SIG-M5 (cell line): ENCODE measurements around the gene LRRC37A3.
"Not testable (repeated sequence)": the region's sequence is repeated elsewhere in the genome, so short reads cannot be mapped to it uniquely, and the experiment has no call there.

Experiments
- DNase-seq: peaks from one replicate; lab custom pipeline; 2025; lab: John Stamatoyannopoulos, UW

The LRRC37A3 gene

DNA sequence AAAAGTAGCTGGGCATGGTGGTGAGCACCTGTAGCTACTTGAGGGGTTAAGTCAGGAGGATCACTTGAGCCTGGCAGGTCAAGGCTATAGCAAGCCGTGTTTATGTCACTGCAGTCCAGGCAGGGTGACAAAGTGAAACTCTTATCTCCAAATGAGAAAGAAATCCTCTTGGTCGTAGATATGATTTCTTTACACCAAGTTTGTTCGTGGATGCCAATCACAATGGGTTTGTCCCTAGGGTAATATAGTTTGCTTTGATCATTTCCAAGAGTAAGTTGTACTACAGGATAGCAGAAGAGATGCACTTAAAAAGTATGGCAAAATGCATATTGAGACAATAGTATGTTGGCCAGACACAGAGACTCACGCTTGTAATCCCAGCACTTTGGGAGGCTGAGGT, 6.0 kb upstream of the LRRC37A3 start:
- not testable (repeated sequence) for DNase-seq

DNA sequence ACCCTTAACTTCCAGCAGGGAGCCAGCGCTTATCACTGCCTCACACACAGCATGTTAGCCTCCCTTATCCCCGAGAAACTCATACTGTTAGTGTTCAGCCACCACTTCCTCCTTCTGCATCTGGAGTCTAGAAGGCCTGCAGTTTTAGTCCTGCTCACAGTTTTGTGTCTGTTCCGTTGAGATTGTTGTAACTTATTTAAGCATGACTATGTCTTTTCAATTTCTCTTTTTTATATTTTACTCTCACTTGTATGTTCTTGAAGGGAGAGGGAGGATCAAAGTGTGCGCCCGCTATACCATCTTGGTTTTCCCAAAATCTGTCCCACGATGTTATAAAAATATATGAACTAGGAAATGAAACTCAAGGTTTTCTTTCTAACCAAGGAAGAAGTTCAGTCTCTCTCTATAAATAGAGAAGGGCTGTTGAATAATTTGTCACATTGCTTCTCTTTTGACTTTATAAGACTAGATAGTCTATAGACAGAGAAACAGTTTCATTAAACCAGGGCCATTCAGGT, 3.8 kb upstream of the LRRC37A3 start:
- peak; percentile 47 for DNase-seq

DNA sequence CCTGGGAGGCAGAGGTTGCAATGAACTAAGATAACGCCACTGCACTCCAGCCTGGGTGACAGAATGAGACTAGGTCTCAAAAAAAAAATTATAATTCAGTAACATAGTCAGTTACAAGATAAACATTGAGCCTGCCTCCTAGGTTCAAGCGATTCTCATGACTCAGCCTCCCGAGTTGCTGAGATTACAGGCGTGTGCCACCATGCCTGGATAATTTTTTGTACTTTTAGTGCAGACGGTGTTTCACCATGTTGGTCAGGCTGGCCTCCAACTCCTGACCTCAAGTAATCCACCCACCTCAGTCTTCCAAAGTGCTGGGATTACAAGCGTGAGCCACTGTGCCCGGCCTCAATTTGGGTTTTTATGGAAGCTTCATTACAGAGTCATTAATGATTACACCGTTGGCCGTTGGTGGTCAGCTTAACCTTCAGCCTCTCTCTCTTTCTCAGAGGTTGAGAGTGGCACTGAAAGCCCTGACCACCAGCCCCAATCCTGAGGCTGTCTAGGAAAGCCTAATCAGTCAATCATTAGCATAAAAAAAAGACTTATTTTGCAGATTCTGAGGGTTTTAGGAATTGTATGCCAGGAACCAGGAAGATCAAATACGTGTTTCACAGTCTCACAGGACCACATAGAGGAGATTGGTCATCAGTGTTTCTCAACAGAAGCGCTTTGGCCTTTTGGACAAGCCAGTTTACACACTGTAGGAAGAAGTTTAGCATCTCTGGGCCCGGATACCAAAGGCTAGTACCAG, 1.3 kb upstream of the LRRC37A3 start:
- no peak for DNase-seq

DNA sequence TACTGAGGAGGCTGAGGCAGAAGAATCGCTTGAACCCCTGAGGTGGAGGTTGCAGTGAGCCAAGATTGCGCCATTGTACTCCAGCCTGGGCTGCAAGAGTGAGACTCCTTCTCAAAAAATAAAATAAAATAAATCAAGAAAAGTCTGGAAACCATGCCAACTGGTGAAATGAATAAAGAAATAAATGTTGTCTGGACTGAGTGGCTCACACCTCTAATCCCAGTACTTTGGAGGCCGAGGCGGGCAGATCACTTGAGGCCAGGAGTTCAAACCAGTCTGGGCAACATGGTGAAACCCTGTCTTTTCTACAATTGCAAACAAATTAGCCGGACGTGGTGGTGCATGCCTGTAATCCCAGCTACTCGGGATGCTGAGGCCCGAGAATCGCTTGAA, 744 bp upstream of the LRRC37A3 start:
- no peak for DNase-seq

DNA sequence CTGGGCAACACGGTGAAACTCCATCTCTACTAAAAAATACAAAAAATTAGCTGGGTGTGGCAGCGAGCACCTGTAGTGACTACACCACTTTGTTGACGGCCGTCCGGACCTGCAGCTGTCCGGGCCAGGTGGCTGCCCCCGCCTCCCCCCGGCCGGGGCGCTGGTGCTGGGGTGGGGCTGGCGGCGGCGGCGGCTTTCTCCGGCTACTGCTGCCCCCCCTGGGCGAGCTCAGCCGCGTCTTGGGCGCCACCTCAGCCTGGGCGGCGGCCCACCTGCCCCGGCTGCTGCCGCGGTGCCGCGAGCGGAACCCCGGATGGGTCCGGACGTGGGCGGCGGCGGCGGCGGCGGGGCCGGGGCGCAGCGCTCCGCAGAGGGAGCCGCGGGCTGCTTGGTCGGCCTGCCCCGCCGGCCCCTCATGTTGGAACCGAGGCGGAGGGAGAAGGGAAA, 413 bp downstream of the LRRC37A3 start:
- DNase-seq = not testable (repeated sequence)

DNA sequence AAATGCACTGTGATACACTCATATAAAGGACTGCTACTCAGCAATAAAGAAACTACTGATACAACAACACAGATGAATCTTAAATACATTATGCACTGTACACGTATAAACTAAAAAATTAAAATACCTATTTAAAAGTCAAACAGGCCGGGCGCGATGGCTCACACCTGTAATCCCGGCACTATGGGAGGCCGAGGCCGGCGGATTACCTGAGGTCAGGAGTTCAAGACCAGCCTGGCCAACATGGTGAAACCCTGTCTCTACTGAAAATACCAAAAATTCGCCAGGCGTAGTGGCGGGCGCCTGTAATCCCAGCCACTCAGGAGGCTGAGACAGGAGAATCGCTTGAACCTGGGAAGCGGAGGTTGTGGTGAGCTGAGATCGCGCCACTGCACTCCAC, 1.7 kb downstream of the LRRC37A3 start:
- DNase-seq = not testable (repeated sequence)

DNA sequence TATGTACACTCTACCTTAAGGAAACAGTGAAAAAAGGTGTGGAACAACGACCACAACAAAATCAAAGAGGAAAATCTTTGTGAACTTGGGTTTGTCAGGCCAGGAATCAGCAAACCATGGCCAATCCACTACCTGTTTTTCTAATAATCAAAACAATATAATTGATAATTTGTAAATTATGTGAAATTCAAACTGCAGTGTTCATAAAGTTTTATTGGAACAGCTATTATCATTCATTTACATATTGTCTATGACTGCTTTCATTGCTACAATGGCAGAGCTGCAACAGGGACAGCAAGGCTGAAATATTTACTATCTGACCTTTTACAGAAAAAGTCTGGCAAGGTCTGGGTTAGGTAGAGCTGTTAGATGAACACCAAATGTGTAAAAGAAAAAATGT, 4.0 kb downstream of the LRRC37A3 start:
- DNase-seq = not testable (repeated sequence)

DNA sequence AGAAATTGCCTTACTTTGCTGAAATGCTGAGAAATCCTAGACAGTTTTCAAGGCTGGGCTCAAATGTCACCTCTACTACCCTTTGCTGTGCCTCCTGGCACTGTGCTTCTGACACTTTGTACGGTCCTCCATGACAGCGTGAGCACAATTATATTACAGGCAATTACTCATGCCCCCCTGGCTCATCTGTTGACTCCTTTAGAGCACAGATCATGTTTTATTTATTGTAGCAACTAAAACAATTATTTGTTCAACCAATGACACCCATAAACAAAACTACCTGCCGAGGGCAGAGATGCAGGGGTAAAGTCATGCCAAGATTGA, 9.1 kb downstream of the LRRC37A3 start:
- DNase-seq = not testable (repeated sequence)

DNA sequence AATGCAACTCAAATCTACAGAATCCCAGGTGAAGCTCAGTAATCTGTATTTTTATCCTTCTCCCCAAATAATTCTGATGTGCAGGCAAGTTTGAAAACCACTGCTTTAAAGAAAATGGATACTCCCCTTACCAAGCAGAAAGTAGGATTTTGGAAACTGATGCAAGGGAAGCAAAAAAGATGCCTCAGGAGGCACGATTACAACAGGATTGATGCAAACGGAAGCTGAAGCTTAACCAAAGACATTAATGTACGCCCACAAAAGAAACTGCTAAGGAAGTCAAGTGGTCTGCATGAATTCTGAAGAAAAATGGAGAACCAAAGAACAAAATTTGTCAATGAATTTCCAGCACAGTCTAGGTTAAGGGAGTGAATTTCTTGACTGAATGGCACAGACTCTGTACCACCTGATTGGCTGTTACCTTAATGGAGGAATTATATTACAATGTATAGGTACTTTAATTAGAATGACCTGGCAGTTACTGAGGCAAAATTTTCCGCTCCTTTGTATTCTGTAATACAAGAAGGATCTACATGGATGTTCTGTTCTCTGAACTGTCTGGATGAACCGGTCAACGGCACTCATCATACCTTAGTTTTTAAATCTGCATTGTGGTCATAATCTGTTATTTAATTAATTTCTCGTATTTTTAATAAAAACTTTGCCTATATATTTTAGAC, 9.6 kb downstream of the LRRC37A3 start:
- not testable (repeated sequence) for DNase-seq

DNA sequence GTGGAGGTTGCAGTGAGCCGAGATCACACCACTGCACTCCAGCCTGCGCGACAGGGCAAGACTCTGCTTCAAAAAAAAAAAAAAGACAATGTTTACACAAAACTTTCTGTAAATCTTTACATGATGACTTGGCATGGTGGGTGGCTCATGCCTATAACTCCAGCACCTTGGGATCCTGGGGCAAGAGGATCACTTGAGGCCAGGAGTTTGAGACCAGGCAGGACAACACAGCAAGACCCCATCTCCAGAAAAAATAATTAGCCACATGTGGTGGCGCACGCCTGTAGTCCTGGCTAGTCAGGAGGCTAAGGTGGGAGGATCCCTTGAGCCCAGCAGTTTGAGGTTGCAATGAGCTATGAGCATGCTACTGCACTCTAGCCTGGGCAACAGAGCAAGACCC, 15.2 kb downstream of the LRRC37A3 start:
- DNase-seq = not testable (repeated sequence)

DNA sequence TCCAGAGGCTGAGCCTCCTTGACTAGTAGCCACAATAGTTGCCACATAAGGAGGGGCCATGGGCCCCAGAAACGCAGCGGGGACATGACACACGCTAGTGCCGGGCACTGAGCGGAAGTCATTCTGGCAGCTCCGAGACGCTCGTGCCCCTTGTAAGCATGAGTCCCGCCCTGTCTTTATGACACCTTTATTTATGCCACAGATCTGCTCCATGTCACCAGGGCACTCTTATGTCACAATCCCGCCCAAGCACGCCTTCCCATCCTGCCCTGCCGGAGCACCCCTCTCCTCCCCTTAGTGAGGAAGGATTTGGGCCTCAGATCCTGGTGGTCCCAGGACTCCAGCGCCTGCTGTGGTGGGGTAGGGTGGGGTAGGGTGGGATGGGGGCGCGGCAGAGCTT, 22.1 kb downstream of the LRRC37A3 start:
- not testable (repeated sequence) for DNase-seq

DNA sequence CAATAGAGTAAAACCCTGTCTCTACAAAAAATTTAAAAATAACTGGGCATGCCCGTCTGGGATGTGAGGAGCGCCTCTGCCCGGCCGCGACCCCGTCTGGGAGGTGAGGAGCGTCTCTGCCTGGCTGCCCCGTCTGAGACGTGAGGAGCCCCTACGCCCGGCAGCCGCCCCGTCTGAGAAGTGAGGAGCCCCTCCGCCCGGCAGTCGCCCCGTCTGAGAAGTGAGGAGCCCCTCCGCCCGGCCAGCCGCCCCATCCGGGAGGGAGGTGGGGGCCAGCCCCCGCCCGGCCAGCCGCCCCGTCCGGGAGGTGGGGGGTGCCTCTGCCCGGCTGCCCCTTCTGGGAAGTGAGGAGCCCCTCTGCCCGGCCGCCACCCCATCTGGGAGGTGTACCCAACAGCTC, 45.1 kb downstream of the LRRC37A3 start:
- DNase-seq = not testable (repeated sequence)

DNA sequence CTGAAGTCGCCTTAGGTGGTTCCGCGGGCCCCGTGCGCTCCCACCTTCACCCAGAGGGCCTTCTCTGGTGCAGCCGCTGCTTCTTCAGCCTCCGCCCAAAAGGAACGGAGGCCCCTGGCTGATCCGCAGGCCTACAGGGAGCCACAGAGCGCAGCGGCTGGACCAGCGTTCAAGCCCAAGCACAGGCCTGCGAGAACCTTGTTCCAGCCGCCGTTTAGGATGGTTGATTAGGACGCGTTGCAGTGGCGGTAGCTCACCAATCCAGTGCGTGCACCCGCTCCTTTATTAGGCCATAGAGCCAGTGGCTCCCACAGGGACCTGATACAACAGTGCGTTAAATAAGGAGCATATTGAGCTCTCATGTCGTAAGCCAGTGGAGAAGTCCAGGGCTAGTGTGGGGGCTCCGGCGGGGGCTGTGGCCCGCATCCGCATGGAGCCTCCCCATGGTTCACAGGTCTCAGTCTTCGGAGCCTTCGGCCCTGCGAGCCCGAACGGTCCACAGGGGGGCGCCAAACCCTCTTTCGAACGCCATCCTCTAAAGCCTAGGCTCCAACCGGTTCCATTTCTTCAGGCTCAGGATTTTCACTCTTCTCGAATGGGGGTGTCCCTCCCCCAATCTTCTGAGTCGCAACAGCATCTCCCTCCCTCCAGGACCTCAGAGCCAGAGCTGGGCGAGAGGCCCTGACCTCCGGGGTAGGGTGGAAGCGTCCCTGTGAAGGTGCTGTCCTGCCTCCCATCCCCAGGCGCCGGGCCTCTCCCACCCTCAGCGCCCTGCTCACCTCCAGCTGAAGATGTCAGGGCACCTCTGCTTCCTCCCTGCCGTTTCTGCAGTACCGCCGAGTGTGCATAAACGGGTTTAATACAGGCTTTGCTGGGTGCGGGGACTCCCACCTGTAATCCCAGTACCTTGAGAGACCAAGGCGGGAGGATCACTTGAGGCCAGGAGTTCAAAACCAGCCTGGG, 71.5 kb downstream of the LRRC37A3 start:
- DNase-seq = not testable (repeated sequence)

DNA sequence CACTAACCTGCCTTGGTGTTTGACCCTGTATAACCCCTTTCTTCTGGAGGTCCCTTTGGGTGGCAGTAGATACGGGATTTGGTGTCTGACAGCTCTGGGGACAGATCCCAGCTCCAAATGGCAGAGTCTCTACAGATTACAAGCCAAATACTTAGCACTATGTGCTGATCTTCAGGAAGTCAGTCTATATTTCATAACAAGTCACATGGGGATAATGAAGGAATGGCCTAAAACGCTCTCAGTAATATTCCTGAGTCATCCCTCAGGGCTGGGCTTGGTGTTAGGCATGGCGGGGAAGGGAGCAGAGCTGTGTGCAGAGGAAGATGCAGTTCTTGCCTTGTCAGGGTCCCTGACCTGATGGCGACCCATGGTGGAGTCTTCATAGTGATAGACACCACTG, 72.4 kb downstream of the LRRC37A3 start:
- DNase-seq = not testable (repeated sequence)

DNA sequence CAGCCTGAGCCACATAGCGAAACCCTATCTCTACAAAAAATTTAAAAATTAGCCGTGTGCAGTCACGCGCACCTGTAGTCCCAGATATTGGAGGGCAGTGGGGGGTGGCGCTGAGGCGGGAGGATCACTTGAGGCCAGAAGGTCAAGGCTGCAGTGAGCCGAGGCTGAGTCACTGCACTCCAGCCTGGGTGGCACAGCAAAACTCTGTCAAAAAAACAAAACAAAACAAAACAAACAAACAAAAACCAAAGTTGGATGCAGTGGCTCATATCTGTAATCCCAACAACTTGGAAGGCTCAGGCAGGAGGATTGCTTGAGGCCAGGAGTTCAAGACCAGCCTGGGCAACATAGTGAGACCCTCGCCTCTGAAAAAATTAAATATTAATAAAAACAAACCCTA, 75.4 kb downstream of the LRRC37A3 start:
- DNase-seq = not testable (repeated sequence)

DNA sequence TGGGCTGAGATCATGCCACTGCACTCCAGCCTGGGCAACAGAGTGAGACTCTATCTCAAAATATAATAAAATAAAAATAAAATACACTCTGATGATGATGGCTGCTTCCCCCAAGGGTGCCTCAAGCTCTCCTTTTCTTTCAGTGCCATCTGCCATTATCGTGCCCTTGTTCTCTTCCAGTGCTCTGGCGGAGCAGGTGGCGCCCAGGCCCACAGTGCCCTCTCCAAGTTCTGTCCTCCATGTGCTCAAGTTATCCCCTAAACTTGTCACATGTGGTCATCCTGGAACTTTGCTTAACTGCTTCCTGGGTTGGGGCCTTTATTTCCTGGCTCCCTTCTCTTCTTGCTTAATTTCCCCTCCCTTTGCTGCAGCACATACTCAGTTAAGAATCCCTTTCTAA, 76.4 kb downstream of the LRRC37A3 start:
- DNase-seq = not testable (repeated sequence)

DNA sequence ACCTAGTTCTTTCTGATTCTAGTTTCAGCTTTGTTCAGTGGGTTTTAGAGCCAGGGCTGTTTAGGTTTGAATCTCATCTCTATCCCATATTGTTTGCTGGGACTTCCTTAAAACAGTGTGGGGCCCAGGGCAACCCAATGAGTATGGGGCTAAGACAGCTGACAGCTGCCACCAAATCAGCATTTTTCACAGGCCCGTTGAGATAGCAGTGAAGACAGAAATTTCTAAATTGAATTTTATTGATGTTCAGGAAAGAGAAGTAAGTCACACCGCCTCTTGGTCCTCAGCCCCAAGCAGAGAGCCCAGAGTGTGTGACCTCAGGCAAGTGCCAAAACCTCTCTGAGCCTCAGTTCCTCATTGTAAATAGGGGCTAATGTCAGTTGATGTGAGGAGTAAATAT, 78.3 kb downstream of the LRRC37A3 start:
- DNase-seq = not testable (repeated sequence)

DNA sequence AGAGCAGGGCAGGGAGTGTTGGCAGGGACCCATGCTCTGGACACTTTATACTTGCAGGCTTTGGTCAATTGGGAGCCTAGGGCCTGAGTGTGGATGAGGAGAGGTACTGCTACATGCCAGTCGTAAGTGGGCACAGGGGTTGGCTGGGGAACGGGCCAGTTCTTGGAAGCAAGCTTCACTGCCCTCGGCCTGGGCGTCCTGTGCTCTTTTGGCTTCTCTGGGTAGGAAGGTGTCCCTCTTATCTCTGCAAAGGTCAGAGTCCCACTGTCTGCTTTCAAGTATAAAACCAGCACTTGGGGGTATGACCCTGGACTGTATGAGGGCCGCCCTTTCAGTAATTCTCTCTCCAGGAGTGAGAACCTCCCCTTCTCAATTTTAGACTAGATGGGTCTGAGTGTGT, 80.8 kb downstream of the LRRC37A3 start:
- DNase-seq = not testable (repeated sequence)

DNA sequence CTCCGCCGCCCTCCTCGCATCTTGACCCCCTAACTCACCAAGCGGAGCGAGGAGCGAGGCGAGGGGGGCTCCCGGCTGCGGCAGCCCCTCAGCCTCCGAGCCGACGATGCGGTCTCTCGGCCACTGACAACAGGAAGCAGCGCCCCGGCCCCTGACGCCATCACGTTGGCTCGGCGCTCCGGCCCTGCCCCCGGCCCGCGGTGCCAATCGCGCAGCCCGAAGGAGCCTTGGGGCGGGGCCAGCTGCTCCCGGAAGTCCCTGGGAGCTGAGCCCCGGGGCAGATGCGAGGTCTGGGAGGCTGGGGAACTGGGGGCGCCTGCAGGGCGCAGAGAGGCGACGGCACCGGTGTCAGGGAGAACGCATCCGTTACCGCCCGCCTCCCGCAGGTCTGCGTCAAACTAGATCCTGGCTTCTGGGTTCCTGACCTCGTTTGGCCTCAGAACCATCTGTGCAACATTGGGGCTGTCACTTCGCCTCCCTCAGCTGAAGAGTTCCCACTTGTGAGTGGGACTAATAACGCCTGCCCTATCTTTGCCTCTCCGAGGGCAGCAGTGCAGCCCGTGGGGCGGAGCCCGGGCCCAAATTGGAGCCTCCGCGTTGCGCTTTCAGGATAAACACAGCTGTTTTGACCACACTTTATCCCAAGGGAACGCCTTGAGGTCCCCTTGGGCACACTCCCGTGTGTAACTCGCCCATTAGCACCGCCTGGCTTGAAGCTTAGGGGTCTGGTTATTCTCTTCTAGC, 82.1 kb downstream of the LRRC37A3 start:
- DNase-seq = not testable (repeated sequence)

DNA sequence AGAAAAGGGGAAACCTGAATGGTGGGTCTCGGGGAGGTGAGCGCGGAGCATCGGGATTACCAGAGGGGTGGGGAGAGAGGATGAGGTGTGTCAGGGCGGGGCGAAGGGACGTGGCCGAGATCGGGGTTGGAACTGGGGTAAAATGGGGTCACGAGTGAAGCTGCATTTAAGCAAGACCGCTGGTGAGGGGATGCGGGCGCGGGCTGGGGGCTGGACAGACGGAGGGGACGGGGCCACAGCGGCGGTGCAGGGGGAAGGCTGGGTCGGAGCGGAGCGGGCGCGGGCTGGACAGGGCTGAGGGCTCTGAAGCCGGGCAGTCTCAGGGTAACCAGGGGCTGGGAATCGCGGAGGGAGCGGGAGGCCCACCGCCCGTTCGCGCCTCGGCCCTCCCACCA, 82.7 kb downstream of the LRRC37A3 start:
- not testable (repeated sequence) for DNase-seq

DNA sequence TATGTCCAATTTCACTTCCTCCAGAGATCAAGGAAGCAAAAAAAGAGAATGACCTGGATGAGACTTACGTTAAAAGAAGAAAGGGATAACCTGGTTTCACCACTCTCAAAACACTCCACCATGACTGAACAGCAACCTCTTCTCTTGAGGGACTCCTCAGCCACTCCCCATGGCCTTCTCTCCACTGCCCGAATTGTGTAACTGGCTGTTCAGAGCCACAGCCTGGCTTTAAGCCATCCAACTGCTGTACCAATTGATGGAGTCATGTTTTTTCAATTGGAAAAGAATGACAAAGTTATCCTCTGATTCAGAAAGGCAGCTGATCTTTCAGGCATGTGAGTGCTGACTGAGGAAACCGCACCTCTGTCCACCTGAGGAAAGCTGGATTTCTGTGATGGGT, 85.2 kb downstream of the LRRC37A3 start:
- DNase-seq = not testable (repeated sequence)
